CD4-positive, alpha-beta T cell treated with Interferon gamma for 1 hour (primary cell): Measurements from ENCODE around the gene PLA2G4E.

Experiments used
- DNase-seq: peaks from one replicate; pipeline ENCODE4 v3.0.0-alpha.2; 2020

Gene PLA2G4E

DNA sequence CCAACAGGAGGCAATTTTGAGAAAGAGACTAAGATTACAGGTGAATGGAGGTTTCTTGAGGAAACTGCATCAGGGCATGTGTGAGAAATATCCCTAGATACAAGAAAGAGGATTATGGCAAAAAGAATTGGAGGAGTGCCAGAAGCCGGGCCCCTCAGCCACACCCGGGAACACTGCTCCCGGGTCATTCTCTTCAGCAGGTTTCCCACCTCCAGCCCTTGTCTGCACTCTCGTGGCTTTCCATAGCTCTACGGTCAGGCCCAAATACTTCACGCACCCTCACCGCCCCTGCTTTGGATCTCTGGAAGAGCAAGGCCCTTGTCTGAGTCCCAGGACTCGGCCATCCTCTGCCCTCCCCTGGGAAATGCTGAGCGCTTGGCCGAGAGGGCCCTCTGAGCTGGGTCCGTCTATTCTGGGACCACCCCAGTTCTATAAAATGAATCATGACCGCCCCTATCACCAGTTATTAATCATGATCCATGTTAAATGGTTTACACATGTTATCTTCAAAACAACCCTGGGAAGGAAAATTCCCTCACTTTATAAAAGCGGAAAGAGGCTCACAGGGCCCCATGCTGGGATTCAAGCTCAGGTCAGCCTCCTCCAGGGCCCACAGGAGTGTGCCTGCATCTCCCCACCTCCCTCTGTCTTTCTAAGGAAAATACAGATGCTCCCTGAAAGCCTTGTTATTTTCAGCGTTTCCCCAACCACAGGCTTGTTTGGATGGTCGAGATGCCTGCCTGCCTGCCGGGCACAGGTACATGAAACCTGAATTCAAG is 88.1 kb downstream of the PLA2G4E start:
- no peak for DNase-seq

DNA sequence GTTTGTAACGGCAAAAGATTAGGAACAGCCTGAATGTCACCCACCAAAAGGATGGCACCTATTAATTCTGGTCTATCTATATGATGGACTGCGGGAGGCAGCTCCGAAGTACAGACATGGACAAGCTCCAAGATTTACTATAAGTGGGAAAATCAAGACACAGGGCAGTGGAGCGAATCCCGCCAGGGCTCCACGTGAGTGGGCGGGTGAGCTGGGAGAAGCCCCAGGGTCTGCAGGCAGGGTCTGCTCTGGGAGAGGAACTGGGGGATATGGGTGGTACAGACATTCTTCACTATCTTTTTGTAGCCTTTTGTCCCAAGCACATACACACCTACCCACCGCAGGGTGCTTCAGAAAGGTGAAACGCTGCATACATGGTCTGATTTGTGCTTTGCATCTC is 88.7 kb downstream of the PLA2G4E start:
- no peak for DNase-seq
